HG03571 (cell line): Measurements from ENCODE around the gene CACNA2D2.

Experiments
- ATAC-seq: cut with Tn5 transposase; IDR thresholded peaks from one replicate; pipeline ENCODE4 v1.9.1; 2021; ENCODE audit not compliant: unreplicated experiment

CACNA2D2 gene

DNA sequence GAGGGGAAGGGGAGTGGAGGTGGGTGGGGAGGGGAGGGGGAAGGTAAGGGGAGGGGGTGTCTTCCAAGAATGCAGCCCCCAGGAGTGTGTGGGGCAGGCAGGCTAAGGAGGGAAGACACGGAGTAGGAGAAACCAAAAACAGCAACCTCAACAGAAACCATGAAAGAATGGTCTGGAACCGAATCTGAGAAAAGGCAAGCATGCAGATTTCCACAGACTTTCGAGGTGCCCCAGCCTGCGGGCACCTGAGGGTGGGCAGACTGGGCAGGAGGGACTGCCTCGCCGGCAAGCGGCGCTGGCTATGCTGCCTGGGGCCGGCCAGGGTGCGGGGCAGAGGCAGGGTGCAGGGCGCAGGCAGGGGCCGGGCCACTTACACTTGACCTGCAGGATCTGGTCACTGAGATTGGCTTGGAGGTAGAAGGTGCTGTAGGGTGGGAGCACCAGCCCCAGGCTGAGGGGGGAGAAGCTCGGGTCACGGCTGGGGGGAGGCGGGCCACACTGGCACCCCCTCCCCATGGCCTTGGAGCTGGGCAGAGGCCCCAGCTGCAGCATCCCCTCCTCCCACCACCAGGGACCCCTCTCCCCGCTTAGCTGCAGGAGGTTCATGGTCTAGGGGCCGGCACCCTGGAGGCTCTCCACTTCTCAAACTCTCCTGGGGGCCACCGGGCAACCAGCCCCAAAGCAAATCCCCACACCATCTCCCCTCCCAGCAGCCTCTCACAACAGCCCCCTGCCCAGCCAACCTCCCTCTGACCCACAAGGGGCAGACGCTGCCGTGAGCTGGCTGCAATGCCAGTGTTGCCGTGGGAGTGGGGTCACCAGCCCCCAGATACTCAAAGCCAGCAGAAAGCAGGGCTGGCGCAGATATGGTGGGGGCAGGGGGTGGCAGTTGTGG is 128.8 kb downstream of the CACNA2D2 start:
- ATAC-seq = no peak

DNA sequence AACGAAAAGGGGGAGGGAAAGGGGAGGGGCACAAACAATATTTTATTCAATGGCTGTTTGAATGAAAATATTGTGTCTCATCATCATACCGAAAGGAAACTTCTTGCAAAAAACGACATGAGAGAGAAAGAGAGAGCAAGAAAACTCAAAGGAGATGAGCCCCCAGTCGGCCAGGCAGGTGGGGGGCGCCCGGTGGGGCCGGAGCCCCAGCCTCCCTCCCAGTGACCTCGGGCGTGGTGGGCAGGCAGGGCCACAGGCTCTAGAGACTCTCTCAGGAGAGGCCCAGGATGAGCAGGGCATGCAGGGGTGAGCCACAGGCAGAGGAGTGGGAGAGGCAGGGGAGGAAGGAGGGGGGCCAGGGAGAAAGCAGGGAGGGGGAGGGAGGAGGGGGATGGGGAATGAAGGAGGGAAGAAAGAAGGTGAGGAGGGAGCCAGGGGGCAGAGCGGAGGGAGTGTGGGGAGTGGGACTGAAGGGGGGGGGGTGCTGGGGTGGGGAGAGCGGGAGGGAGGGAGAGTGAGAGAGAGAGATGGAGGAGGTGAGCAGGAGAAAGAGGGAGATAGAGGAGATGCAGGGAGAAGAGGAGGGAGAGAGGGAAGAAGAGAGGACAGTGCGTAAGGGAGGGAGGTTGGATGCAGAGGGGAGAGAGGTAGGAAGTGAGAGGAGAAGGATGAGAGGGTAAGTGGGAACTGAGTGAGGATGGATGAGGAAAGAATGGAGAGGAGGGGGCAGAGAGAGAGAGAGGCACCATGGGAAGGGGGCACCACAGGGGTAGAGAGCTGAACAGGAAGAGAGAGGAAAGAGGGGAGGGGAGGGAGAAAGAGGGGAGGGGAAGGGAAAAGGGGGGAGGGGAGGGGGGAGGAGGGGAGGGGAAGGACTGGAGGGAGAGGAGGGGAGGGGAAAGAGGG is 130.0 kb downstream of the CACNA2D2 start:
- ATAC-seq = no peak

DNA sequence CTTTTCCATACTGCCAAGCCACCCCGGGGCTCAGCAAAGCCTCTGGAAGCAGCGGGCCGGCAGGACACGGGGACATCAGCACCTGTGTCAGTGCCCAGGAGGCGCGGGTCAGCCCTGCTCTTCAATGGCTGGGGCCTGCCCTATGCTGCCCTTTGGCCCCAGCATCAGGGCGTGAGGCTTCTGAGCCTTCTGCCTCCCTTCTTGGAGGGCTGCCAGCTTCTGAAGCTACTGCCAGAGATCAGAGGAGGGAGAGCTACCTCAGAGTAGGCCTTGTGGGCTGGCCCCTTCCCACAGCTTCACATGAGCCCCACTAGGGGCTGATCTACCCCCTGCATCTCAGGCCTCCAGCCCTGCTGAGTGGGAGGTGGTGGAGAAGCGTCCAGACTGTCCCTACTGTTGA is 131.1 kb downstream of the CACNA2D2 start:
- no peak for ATAC-seq

DNA sequence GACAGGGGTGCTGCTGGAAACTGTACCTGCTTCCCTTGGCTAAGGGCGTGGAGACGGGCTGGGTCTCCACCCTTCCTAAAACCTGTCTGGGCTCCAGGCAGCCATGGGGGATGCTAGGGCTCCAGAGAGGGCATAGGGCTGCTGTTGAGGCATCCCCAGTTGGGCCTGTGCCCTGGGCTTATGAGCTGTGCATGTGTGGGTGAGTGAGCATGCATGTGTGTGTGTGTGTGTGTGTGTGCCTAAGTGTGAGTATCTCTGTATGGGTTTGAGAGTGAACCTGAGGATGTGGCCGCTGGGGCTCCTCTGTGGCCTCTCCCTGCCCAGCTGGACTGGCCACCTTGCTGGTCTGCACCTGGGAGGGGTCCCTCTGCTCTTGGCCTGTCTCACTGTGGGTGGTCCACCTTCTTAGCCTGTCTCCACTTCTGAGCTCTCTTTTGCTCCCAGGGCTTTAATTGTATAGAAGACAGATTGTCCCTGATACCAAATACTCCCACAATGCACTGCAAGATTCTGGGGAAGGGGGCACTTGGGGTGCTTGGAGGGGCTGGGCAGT is 132.2 kb downstream of the CACNA2D2 start:
- ATAC-seq = no peak

DNA sequence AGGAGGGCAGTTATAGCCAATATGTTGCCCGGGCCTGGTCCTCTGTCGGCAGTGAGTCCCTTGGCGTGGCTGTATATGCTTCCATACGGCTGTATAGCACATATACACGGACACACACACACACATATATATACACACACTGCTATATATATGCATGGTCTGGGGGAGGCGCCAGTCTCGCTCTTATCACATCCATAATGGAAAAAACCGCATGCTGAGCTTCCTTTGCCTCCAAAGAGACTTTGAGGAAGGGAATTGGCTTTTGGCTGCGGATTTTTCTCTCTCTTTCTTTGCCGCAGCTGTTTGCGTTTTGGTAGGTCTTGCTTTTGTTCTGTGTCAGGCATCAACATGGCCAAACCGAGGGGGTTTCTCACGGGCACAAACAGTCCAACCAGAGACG is 132.8 kb downstream of the CACNA2D2 start:
- no peak for ATAC-seq

DNA sequence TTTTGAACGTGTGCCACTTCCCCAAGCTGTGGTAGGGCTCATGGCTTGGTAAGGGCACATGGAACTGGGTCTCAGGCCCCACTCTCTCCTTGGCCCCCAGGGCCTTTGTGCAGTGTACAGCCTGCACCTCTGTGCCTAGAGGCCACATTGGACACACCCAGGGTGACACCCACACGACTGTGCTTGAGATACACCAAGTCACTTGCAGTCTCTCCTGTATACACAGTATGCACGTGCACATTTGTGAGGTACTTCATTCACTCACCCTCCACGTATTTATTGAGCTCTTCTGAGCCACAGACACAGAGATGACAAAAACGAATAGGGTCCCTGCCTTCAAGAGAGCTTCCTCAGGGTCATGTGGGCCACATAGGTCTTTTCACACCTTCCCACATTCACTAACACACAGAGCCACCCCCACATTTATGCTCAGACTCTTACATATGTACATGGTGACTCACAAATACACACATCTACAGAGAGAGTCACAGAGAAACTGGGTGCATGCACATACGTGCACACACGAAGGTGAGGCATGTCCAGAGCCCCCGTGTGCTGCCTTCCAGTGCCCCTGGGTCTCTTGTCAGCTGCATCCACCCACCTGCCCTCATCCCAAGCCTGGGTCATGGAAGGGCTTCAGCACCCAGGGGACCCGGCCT is 134.3 kb downstream of the CACNA2D2 start:
- no peak for ATAC-seq

DNA sequence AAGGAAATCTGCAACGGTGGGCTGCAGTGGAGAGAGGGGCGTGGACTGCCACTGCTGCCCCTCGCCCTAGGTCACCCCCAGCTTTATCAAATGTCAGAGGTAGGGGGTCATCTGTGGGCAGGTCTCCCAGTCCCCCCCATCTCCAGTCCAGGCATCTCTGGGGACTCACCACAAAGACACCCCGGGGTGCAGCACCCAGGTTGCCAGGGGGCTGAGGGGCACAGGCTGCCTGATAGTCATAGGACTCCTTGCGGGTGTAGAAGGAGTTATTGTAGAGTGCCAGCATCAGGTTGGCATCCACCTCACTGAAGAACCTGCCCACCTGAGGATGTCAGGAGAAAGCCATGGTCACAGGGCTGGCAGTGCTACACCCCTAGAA is 137.6 kb downstream of the CACNA2D2 start:
- ATAC-seq = no peak

DNA sequence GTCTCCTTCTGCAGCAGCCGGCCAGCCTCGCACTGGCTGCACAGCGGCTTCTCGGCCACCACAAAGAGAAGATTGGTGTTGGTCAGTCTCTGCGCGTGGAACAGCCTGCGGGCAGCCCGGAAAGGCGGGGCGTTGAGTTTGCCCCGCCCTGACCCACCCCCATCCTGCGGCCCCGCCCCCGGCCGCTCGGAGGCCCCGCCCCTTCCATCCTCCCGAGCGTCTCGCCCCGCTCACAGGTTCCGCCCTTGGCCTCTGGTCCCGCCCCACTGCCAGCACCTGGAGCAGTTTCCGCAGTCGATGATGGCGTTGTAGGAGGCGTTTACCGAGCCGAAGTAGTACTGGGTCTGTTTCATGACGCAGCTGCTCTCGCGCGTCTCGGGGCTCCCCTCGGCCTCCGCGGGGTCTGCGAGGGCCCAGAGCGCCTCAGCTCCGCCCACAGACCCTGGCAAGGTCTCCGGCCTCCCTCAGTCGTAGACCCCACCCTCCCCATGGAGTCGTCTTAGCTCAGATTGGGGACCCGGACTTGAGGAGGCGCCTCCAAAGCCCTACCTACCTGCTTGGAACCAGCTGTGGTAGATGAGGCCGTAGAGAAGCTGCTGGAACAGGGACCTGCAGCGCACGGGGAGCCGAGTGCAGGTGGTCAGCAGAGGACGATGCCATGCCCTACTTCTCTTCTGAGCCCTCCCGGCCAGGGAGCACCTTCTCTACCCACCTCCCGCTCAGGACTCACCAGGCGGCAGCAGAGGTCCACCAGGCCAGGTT is 138.2 kb downstream of the CACNA2D2 start:
- peak; percentile 80 for ATAC-seq

DNA sequence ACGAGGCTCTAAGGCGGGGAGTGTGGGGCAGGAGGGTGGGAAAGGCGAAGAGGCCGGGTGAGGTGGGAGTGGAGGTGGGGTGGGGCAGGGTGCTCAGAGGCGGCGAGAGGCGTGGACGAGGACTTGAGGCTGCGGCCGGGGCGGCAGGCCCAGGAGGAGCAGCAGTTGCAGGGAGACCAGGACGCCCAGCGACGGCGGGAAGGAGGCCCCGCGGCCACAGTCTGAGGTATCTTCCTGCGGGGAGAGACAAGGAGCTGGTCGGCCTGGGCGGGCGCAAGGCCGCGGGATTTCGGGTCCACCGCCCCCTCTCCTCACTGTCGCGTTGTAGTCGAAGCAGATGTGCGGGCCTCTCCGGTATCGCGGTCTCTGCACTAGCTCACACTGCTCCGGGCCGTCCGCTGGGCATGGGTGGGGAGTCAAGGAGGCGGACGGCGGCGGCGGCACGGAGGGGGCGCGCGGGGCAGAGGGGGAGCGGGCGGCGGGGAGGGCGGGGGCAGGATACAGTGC is 138.8 kb downstream of the CACNA2D2 start:
- no peak for ATAC-seq

DNA sequence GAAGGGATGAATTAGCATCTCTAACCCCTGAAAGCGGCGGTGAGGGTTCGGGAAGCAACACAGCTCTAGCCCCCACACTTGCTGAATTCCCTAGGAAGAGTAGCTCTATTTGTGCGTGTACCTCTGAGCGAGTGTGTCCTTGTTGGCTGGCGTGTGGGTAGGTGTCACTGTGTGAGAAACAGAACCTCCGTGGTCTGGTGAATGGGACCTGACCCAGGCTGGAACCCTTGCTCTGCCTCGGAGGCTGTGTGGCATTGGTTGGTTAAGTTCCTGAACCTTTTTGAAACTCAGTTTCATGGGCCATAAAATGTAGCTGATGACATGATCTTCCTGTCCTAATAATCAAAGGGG is 143.7 kb downstream of the CACNA2D2 start:
- ATAC-seq = peak; percentile 7

DNA sequence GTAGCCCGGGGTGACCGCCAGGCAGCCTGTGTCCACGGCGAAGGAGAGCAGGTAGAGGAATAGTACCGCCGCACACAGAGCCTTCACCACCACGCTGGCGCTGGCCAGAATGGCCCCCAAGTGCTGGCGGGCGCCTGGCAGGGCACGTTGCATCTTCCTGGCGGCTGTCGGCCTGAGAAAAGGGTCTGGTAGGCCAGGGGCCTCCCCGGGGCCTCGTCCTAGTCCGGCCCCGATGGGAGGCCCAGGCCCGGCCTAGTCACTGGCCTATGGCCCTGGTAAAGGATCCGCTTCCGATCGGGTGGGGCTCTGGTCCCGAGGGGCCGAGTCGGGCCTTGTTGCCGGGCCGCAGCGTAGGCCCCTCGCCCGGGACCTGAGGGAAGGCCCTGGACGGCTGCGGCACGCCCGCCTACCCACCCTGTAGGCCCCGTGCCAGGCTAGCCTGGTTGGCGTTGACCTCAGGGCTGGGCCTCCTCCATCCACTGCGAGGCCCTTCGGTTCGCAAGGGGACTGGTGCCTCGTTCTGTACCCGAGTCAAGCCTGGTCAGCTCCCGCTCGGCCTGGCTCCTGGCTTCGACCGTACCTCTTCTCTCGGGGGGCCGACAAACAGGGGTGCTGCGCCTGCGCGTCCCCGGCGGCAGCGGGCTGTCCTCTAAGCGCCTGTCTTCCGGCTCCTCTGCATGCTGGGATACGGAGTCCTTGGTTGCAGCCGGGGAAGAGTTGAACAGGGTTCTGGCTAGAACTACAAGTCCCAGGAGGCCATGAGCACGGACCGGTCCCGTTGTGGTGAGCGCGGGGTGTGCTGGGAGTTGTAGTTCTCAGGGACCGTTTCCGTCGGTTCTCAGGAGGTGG is 144.3 kb downstream of the CACNA2D2 start, which contains the start of gene TMEM115:
Gene TMEM115, minus strand, starts transcription at position 611 of the 849 bp plus-strand sequence. Its CDS starts 458 bp downstream, at position 153.
- peak; percentile 99 for ATAC-seq

DNA sequence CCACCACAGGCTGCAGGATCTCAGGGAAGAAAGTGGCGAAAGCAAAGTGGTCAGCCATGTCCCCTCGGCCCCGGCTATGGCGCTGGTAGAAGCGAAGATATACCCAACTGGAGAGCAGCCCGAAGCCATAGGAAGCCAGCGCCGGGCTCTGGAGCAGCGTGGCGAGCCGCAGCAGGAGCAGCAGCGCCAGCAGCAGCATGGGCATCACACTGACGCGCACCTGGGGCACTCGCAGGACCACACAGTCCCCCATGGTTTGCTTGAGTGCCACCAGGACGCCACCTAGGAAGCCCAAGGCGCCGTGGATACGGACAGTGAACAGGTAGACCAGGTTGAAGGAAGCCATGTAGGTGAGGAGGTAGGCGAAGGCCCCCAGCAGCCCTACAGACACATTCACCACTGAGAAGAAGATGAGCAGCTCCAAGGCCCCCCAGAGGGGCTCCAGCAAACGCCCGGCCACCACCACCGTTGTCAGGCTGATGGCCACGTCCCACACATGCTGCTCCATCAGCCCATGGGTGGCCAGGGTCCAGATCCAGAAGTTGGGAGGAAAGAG is 145.0 kb downstream of the CACNA2D2 start:
- ATAC-seq = no peak

DNA sequence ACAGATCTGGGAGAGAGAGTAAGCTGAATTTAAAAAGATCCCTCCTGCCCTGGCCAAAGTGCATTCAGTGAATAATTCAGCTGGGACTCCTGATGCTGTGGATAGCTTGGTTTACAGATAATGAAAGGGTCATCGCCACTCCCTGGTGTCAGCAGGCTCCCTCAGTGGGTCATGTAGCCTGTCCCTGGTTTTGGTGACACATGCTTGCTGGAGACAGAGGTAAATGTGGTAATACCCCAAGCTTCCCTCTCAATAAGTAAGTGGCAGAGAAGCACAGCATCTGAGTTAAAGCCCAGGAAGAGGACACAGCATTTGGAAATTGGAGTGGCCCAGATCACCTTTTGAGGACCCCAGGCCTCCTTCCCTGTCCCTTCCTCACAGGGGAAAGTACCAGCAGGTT is 146.0 kb downstream of the CACNA2D2 start:
- no peak for ATAC-seq

DNA sequence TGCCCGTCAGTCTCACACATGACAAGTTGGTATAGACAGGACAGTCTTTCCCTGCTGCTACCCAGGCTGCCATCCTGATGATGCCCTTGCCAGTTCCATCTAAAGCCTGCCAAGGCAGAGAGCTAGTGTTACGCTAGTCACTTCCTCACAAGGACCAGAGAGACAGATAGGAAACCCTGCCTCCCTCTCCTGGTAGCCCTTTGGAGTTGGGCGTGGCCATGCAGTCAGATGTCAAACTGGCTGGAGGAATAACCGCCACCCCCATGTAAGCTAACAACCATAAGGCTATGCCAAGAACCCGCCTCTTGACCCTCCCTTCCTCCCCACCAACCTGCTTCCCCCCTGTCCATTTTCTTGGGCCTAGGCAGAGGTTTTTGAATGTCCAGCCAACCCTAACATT is 146.9 kb downstream of the CACNA2D2 start:
- ATAC-seq = no peak

DNA sequence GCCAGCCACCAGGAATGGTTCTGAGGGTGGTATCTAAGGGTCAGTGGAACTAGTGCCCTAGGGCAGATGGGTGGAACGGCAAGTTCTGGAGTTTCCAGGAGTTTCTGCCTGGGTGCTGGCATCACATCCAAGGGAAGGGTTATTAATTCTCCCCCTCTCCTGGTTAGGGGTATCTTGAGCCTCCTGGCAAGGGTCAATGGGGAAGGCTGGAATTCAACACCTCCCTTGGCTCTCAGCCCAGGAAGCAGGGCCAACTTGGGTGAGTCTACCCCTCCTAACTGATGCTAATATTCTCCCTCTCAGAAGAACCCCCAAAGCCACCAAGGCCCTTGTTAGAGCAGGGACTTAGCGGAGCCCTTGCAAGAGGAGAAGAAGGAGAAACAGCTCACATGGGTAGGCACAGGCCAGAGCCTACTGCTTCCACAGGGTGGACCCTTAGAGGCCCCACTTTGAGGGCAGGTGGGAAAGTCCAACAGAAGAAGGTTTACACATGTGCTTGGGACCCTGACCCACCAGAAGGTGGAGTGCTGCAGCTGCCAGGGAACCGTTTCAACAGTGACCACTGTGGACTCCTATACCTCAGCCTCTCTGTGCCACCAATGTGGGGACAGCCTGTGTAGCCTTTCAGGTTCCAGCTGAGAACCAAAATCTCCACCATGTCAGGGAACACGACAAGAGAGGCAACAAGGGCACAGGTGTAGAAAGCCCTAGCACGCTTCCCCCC is 147.4 kb downstream of the CACNA2D2 start:
- no peak for ATAC-seq

DNA sequence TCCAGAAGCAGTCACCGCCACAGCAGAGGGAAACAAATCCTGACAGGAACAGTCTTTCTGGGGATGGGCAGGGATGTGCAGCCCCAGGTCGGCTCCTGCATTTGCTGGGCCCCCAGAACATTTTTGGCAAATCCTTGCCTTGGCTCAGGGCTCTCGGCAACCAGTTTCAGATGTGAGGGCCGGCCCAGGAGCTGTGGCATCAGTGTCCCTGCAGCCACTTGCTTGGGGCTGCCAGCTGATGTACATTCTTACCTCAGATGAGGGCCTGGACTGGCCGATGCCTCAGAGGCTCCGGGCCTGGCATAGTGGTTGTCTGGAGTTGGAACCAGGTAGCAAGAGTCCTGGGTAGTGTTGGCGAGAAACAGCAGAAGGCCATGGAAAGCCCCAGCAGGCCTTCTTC is 148.6 kb downstream of the CACNA2D2 start:
- no peak for ATAC-seq

DNA sequence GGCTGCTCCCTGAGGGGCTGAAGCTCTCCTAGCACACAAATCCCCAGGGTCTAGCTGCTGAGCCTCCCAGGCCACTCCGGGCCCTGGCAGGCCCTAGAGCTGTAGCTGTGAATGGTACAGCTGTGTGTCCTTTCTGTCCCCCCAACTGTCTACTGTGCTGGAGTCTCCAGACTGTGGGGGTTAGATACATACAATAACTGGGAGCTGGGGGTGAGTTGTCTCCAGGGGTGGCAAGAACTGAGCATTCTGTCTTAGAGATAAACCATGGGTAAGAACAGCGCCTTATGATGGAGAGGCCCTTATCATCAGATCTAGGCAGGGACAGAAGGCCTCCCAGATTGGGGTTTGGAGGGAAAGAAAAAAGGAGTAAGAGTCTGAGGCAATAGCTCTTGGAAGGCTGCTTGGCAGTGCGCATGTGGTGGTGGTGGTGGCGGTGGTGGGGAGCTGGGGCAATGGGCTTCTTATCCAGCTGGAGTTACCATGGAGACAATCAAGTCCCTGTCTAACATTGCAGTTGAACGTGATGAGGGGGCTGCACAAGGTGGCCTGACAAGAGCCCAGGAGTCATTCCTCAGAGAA is 149.2 kb downstream of the CACNA2D2 start:
- no peak for ATAC-seq
